Stimulated activated CD4-positive, alpha-beta T cell treated with anti-CD3 and anti-CD28 coated beads, Interleukin-4, amount 100 ng/mL, for 1 hour (primary cell): ENCODE measurements around the gene MAK.
"Not testable (repeated sequence)": the region's sequence is repeated elsewhere in the genome, so short reads cannot be mapped to it uniquely, and the experiment has no call there.

Experiments
- DNase-seq: peaks from one replicate; pipeline ENCODE4 v3.0.0-alpha.2; 2020

The MAK gene

GRCh38 chr6:10722570-10722819 lies 115.8 kb downstream of the MAK start:
- DNase-seq = no peak

GRCh38 chr6:10721850-10722569 lies 116.3 kb downstream of the MAK start:
- no peak for DNase-seq

- DNase-seq = not testable (repeated sequence)
These were observed 117.1 kb downstream of the MAK start for GRCh38 chr6:10720960-10721849.

- DNase-seq = peak; percentile 60
These were observed 117.9 kb downstream of the MAK start for GRCh38 chr6:10720265-10720959.

- DNase-seq = no peak
These were observed 118.4 kb downstream of the MAK start for GRCh38 chr6:10719964-10720264.

GRCh38 chr6:10719296-10719963 lies 118.9 kb downstream of the MAK start:
- DNase-seq = peak; percentile 24

GRCh38 chr6:10713962-10714361 lies 124.4 kb downstream of the MAK start:
- DNase-seq = no peak
